NCI-H748 (cell line): Measurements from ENCODE around the gene COL15A1.
"Not testable (repeated sequence)": the region's sequence is repeated elsewhere in the genome, so short reads cannot be mapped to it uniquely, and the experiment has no call there.

Experiments used
- DNase-seq: peaks from one replicate; lab custom pipeline; 2025; ENCODE audit not compliant: unreplicated experiment; lab: John Stamatoyannopoulos, UW

Gene COL15A1

DNA sequence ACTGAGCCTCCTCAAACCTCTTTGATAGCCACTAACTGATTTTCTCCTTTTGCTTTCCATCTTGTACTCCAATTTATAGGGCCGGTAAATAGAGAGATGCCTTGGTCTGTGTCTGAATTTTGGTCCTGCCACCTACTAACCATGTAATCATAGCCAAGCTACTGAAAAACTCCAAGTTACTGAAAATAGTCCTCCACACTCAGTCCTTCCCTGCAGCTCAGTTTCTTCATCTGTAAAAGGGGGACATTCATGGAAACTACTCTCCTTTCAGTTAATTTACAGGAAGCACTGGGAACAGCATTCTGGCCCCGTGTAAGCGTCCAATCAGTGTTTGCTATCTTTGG is 131.2 kb downstream of the COL15A1 start:
- DNase-seq = no peak

DNA sequence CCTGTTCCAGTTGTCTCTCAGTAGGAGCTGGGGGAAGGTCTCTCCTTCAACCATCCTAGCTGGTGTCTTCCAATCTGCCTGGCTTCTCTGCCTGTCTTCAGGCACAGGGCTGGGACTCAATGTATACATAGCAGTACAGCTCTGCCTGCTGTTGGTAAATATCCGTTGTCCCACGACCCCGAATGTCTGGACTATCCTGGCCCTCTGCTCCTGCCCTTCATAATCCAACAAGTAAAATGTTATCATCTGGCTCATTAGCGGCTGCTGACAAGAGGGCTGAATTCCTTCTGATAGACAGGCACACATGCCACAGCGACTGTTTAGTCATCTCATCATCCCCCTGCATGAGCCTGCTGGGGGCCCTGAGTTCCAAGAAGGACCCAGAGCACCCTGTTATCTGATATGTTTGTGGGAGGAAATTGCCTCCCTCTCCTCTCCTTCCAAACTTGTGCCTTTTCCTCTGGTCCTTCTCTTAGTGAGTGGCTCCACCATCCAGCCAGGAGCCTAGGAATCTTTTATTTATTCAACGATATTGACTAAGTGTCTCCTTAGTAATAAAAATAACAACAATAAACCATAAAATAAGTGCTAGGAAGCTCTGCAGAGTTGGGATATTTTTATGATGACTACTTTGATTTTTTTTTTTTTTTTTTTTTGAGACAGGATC is 131.7 kb downstream of the COL15A1 start:
- DNase-seq = no peak

GRCh38 chr9:99076030-99076429 is 132.3 kb downstream of the COL15A1 start:
- no peak for DNase-seq

DNA sequence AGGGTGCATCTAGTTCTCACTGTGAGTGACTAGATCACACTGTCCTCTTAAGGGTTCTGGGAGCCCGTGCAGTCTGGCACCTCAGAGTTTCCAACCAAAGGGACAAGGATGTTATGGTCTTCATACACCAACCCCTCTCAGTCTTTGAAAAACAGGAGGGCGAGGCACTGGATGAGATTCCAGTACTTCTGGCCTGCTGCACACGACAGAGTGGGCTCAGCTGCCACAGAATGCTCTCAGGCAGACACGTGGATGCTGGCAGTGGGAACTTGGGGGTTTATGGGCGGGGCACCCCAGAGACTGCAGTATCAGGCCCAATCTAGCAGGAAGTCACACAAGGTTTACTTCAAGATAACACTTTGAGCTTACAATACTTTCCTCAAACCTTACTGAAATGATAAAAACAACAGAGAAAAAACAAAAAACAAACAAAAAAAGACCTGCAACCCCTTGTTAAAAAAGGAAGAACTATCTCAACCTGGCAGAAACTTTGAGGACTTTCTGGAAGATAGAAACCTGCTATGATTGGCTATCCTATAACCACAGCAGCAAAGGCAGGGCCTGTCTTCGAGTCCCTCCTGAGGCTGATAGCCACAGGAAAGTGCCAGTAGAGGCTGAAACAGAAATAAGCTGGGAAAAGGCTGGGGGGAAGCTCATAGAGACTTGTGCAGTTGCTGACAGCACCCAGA is 132.9 kb downstream of the COL15A1 start:
- no peak for DNase-seq

DNA sequence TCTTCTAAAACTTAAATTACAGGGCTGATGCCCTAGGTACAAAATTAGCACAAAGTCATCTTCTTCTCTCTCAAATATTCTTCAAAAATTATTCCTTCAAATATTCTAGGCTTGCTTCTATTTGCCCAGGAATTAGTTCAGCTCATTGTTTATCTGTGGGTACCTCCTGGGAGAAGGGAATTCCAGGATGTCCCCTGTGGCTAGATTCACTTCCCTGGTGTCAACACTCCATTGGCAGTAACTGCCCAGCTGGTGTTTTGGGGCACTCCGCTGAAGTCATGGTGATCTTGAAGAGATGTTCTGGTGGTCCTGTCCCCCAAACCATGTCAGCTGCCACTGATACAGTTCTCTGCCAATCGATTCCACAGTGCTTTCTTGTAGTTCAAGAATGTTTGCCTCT is 135.0 kb downstream of the COL15A1 start:
- DNase-seq = no peak

- no peak for DNase-seq
Observed at GRCh38 chr9:99079542-99079941, 135.8 kb downstream of the COL15A1 start.

- DNase-seq = no peak
Observed at GRCh38 chr9:99083051-99083450, 139.3 kb downstream of the COL15A1 start.

DNA sequence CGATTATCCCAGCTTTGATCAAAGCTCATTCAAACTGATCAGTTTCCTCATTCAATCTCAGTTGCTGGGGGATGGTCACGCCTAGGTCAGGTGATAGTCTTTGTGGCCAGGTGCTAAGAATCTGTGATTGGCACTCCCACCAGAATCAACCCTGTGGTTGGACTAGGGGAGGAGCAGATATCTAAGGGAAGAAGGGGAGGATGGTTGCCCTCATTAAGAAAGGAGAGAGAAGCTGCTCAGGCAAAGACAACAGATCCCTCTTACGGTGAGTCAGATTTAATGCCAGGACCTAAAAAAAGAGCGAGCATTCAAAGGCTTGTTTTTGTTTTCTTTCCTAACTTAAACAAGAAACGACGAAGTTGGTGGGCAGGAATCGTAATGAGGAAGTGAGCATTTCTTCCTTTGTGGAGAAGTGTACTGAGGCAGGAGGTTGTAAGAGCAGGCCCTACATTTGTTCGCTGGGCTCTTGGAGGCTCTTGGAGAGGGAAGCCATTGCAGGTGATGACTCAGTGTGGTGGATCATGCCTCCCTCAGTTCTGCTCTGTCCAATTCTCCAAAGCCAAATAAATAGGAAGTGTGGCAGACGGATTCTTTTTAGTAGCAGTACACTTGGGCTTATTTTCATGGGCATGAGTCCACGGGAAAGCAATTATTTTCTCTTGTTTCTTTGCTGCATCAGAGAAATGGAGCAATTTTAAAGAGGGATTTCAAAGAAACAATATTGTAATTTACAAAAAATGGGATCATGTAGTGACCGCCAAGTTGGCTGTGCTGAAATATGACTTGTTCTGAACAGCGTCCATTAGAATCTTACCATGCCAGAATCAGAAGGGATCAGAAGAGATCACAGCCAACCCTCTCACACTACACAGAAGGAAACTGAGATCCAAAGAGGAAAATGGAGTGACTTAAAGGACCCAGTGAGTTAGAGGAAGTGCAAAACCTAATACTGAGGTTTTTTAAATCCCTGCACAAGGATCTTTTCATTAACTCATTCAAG is 142.5 kb downstream of the COL15A1 start:
- no peak for DNase-seq

DNA sequence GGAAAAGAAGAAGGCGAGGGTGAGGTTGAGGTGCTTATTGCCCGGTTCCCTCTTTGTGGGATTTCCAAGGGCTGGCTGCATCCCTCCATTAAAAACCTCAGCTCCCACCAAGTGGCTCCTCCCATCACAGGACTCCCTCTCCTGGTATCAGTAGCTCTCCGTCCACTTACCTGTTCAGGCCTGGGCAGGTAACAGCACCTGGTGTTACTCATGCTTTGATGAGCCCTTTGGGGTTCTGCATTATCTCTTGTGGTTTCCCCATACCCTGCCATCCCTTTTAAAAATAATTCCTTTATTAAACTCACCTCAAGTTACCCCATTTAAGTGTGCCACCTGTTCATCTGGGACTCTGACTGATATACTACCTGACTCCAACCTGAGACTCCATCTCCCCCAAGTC is 143.8 kb downstream of the COL15A1 start:
- DNase-seq = no peak

DNA sequence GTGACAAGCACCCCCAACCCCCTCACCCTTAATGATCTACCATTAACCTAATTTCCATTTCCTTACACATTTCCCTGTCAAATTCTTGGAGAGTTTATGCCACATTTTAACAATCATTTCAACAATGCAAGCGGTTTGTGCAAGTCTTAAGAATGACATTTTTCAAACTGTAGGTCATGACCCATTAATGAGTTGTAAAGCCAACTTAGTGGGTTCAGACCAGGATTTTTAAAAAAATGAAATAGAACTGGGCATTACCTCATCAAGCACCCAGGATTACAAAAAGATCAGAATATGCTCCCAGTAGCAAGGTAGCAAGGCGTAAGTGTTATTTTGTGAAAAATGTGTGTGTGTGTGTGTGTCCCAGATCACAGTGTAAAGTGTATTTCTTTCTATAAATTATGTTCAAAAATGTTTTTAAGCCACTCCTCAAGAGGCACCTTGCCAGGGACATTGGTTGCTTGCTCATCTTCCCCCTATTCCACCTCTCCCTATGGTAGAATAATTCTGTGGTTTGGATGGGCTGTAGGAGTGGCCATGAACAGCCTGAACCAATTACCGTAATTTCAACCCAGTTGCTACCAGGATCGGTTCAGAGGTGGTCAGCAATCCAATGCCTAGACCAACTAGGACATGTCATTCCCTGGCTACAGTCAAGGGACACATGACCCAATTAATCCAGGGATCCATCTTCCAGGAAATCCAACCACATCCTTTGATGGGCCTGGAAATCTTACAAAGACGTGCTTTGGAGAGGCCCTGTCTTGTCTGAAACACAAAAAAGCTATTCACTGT is 146.8 kb downstream of the COL15A1 start:
- DNase-seq = no peak

- no peak for DNase-seq
Observed at GRCh38 chr9:99092643-99093491, 149.2 kb downstream of the COL15A1 start.

DNA sequence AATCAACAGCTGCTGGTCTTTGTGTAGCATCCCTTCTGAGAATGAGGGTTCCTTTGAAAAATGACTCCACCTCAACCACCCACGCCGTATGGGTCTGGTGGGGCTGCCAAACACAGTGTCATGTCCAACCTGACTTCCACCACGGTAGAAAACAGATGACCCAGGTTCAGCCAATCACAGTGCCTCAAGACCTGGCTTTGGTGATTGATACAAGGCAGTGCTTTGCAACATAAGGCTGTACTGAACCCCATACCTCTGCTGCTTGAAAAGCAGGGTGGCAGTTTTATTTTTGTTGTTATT is 149.7 kb downstream of the COL15A1 start:
- no peak for DNase-seq

GRCh38 chr9:99095565-99095964 is 151.9 kb downstream of the COL15A1 start:
- DNase-seq = no peak

- no peak for DNase-seq
Observed at GRCh38 chr9:99096409-99096808, 152.7 kb downstream of the COL15A1 start.

- DNase-seq = not testable (repeated sequence)
Observed at GRCh38 chr9:99099806-99100585, 156.3 kb downstream of the COL15A1 start.

DNA sequence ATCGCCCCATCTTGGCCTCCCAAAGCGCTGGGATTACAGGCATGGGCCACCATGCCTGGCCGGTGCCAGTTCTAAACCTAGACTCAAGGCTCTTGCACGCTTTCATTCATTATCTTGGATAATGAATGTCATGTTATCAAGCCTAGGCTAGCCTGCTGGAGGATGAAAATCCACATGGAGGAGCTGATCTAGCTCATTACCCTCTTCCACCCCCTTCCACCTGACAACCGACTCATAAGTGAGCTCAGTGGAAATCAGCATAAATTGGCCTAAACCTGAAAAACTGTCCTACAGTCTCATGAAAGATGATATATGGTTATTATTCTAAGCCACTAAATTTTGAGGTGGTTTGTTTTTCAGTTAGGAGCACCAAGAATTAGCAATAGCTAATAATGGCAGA is 157.6 kb downstream of the COL15A1 start:
- no peak for DNase-seq

- DNase-seq = no peak
Observed at GRCh38 chr9:99101812-99102211, 158.1 kb downstream of the COL15A1 start.

DNA sequence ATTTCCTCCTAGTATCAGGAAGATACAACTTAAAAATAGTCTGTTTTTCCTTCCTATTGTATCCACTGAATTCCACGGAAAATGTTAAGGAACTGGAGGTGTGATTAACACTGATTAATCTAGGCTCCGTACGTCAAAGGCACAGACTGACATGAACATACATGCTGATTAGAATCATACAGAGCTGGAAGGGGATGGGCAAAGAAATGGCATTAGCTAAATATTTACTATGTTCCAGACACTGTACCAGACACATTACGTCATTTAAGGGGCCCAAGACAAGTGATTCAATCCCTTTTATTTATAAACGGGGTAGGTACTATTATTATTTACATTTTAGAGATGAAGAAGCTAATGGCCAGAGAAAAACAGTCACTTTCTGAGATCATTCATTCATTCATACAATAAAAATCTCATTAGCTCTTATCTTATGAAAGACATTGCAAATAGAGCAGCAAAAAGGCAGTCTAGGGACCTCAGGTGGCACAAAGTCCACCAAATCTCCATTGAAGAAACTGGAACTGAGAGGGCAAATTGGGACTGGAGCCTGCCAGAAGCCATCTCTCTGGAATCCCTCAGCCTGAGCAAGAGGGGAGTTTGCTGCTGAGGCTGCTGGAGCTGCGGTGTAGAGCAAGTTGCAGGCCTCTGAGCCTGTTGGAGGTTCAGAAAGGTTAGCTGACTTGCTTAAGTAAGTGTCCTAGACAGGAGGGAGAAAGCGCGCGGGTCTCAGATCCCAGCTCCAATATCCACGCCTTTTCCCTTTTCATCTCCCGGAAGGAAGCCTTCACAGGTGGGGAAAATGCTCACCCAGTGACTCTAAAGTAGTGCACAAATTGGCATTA is 159.6 kb downstream of the COL15A1 start:
- DNase-seq = no peak
